GM18505 (cell line): Measurements from ENCODE around the gene FAM83B.
"Not testable (repeated sequence)": the region's sequence is repeated elsewhere in the genome, so short reads cannot be mapped to it uniquely, and the experiment has no call there.

ENCODE experiments used
- ATAC-seq: cut with Tn5 transposase; IDR thresholded peaks from one replicate; pipeline ENCODE4 v1.9.1; 2021; ENCODE audit not compliant: unreplicated experiment
- POLR2A ChIP-seq: IDR thresholded peaks from 4 replicates; pipeline ENCODE4 v1.6.1; 2011; ENCODE audit warnings: borderline replicate concordance; ENCODE audit not compliant: insufficient read depth, insufficient read length; ENCODE audit errors: extremely low read depth

FAM83B gene

DNA sequence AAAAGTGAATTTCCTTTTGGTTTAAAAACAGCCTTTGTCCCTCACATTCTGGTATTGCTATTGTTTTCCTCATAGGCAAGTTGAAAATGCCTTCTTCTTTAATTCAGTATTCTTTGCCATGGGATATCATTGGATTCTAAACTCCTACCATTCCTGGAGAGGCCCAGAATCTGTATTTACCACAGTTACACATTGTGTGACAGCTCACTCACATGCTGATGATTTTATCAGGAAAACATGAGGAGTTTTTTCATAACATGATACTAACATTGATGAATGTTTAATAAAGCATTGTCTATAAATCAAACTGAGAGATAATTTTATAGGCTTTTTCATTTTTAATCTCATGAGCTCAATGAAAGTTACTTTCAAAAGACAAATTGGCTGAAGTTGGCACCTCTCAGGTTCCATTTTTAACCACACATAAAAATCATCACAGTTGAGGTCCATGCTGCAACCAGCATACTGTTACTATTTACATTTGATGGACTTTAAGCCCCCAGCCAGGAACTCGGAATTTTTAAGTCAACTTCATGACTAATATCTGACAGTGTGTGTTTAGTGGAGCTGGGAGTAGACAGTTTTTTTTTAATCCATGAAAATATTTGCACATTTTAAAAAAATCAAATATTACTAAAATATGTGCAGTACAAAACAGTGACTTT lies 82.8 kb downstream of the FAM83B start:
- no peak for TF ChIP-seq POLR2A
- no peak for ATAC-seq

DNA sequence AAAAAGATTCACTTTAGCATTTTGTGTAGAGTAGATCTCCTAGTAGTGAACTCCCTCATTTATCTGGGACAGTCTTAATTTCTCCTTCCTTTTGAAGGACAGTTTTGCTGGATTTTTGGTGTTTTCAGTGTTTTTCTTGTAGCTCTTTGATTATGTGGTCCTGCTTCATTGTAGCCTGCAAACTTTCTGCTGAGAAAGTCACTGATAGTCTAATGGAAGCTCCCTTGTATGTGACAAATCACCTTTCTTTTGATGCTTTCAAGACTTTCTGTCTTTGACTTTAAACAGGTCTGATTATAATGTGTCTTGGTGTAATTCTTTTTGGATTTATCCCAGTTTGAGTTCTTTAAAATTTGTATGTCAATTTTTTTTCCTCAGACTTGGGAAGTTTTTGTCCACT lies 86.1 kb downstream of the FAM83B start:
- ATAC-seq: no peak
- TF ChIP-seq POLR2A: no peak

DNA sequence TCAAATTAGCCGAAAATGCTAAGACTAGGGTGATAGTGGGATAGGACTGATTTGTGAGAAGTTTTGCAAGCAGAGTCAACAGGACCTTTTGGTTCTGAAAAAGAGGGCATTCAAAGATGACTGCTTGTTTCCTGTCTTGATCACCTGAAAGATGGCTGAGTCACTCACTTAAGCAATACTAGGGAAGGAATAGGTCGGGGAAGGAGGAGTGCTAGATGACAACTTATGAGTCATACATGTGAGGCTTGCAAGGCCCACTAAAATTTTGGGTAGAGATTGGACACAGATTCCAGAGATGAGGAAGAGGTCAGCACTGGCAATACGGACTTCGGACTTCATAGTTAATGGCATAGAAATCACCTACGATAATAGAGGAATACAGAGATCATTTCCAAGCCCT lies 89.2 kb downstream of the FAM83B start:
- no peak for TF ChIP-seq POLR2A
- no peak for ATAC-seq

DNA sequence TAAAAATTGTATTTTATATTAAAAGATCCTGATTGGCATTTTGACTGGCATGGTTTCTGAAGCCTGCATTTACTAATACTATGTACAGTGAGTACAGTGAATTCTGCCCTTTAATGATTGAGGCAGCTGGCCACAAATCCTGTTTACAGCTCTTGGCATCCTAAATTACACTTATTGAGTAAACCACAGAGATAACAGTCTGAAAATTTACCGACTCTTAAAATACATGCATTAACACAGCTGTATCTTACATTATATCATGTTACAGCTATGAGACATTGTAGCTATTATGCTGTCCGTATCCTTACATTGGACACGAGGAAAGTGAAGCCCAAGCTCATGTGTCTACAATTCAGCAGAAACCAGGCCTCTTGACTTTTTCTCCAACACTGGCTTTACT lies 90.8 kb downstream of the FAM83B start:
- ATAC-seq: no peak
- no peak for TF ChIP-seq POLR2A

DNA sequence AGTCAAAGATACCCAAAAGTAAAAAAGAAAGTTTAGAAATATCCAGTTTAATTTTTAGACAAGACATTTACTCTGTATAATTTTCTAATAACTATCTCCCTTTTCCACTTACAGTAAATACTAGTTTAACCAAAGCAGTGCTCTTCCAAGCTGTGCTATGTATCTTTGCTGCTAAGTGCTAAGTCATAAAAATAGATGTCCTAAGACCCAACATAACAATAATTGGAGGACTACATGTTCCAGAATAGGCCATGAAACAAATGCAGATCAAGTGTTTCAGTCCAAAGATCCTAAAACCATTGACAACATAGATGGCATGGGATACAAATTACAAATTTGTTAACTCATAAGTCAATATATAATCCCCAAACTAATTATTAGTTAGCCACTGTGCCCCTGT lies 111.1 kb downstream of the FAM83B start:
- ATAC-seq: no peak
- no peak for TF ChIP-seq POLR2A

DNA sequence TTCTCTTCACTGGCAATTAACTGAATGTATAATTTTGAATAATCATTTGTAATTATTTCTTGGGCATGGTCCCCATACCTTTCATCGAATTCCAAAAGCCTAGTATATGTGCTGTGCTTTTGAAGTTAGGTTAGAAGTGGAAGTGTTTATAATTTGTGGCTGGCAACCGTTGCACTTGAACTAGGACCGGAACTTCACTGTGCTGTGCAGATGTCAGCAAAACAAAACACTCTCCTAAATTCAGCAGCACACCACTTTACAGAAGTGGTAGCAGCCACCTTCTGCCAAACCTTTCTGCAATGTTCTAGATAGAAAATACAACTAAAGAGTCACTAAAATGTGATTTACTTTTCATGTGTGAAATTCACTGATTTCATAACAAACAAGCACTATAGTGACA lies 111.9 kb downstream of the FAM83B start:
- TF ChIP-seq POLR2A: no peak
- no peak for ATAC-seq

DNA sequence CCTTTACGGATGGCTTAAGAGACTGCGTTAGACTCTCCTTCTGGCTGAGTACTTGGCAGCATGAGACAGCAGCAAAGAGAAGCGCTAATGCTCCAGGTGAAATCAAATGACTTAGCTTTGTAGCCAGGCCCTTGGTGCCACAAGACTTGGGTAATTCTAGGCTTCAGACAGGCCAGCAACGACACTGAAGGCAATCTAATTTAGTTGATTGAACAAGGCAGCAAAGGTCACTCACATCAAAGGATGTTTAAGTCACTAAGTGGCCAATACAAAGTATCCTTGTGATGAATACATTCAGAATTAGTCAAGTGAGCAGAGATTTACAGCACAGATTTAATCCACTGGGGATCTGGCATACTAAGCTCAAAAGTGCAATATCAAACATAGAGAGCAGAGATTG lies 113.2 kb downstream of the FAM83B start:
- TF ChIP-seq POLR2A: no peak
- no peak for ATAC-seq

DNA sequence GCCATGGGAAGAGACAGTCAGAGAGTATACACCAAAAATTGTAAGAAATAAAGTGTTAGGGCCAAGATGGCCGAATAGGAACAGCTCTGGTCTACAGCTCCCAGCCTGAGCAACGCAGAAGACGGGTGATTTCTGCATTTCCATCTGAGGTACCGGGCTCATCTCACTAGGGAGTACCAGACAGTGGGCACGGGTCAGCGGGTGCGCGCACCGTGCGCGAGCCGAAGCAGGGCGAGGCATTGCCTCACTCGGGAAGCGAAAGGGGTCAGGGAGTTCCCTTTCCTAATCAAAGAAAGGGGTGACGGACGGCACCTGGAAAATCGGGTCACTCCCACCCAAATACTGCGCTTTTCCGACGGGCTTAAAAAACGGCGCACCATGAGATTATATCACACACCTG lies 114.8 kb downstream of the FAM83B start:
- ATAC-seq: not testable (repeated sequence)

DNA sequence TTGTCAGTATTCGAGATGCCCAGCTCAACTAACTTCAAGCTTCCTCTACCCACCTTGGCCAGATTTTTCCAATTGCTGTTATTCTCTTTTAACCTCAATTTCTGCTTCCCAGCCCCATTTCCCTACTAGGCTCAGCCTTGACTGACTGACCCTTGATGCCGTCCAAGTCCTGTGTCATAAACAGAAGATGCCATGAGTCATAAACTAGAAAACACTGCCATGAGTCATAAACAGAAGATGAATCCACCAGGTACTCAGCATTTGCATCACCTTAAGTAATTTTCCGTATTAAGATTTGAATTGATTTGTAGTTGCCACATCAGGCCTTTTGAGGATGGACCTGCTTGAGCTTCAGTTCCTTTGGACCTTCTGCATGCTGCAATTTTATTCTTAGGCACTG lies 123.8 kb downstream of the FAM83B start:
- no peak for TF ChIP-seq POLR2A
- no peak for ATAC-seq

DNA sequence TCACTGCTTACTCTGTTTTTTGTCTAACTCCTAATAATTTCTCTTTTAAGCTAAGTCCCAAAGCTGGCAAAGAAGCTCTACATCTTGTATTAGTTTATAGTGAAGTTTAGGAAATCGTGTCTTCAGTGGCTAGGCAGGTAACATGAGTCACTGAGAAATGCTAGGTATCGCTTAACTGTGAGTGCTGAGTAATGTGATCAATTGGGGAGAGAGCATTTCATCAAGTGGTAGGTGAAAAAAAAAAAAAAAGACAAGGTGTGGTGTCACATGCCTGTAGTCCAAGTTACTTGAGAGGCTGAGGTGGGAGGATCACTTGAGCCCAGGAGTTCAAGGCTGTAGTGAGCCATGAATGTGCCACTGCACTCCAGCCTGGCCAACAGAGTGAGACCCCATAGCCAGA lies 125.3 kb downstream of the FAM83B start:
- no peak for TF ChIP-seq POLR2A
- no peak for ATAC-seq

DNA sequence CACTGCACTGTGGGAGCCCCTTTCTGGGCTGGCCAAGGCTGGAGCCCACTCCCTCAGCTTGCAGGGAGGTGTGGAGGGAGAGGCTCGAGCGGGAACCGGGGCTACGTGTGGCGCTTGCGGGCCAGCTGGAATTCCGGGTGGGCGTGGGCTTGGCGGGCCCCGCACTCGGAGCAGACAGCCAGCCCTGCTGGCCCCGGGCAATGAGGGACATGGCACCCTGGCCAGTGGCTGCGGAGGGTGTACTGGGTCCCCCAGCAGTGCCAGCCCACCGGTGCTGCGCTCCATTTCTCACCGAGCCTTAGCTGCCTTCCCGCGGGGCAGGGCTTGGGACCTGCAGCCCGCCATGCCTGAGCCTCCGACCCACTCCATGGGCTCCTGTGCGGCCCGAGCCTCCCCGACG lies 132.6 kb downstream of the FAM83B start:
- ATAC-seq: not testable (repeated sequence)

DNA sequence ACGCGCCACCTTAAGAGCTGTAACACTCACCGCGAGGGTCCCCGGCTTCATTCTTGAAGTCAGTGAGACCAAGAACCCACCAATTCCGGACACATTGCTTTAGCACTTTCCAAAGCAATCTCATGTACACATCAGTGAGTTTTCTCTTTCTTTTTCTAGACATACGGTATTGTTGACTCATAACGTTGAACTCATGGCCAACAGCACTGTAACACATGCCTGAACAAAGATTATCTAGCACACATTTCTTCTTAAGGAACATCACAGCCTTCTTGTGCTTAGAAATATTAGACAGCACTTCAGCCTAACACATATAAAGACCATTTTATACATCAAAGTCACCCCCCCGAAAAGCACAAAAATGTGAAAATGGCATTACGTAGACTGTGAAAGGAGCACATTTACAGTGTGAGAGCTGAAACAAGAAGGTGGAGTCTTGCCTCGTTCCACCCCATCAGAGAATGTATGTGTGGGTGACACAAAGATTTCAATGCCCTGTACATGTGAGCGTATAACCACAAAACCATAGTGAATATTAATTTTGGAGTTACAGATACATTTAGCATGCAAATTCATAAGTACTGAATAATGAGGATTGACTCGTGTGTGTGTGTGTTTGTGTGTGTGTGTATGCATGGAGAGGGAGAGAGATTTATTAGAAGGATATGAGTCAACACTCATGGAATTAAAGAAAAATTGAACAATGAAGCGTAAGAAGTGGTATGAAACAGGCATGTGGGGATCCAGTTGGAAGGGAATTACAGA lies 134.1 kb downstream of the FAM83B start:
- no peak for TF ChIP-seq POLR2A
- no peak for ATAC-seq

DNA sequence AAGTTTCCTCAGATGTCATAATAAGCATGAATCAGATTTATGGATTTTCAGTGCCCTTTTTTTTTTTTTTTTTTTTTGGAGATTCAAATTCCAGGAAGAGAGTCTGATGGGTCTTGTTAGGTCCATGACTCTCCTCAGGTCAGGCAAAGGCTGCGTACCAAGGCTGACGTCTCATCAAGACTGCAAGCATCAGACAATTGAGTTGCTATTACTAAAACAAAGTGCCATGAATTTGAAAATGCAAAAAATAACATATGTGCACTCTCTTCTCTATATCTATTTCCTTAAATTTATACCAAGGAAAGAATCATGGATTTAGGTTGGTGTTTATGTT lies 134.7 kb downstream of the FAM83B start:
- ATAC-seq: no peak
- TF ChIP-seq POLR2A: no peak

DNA sequence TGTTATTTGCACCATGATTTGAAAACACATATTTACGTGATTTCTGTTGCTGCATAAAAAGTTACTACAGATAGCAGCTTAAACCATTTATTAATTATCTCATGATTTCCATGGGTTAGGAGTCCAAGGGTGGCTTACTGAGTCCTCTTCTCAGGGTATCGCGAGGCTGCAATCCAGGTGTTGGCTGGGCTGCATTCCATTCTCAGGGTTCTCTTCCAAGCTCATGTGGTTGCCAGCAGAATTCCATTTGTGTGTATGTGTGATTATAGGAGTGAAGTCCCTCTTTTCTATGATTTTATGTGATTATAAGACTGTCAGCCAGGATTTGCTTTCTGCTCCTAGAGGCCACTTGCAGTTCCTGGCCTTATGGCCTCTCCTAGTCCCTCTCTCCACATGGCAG lies 135.1 kb downstream of the FAM83B start:
- no peak for ATAC-seq
- no peak for TF ChIP-seq POLR2A
